DOHH2 (cell line): ENCODE data around the gene TXNRD2.

ENCODE experiments used
- H3F3A ChIP-seq: fragments of 200-600 bp; sonication (generic), shearing (Covaris generic); 2 replicates; pipeline ENCODE4 v1.6.0; 2016; ENCODE audit warnings: antibody characterized with exemption, mild to moderate bottlenecking; ENCODE audit not compliant: control insufficient read depth, insufficient read depth
- H3K27ac ChIP-seq: fragments of 200-600 bp; sonication (generic); 2 replicates; pipeline ENCODE4 v1.5.1; 2014; ENCODE audit warnings: low read depth, mild to moderate bottlenecking, low read length, moderate library complexity
- H3K27me3 ChIP-seq: fragments of 200-600 bp; sonication (generic); 2 replicates; pipeline ENCODE4 v1.6.1; 2014; ENCODE audit warnings: mild to moderate bottlenecking, low read length, mixed read lengths; ENCODE audit not compliant: control insufficient read depth
- H3K36me3 ChIP-seq: fragments of 200-600 bp; sonication (generic); 2 replicates; pipeline ENCODE4 v1.6.1; 2014; ENCODE audit warnings: mild to moderate bottlenecking, low read length, moderate library complexity, mixed read lengths; ENCODE audit not compliant: control insufficient read depth
- H3K4me1 ChIP-seq: fragments of 200-600 bp; sonication (generic); 2 replicates; pipeline ENCODE4 v1.6.1; 2014; ENCODE audit warnings: mild to moderate bottlenecking, low read length, mixed read lengths; ENCODE audit not compliant: control insufficient read depth
- H3K4me2 ChIP-seq: fragments of 200-600 bp; sonication (generic); 2 replicates; pipeline ENCODE4 v1.6.0; 2014; ENCODE audit warnings: mild to moderate bottlenecking, low read length, moderate library complexity
- H3K4me3 ChIP-seq: fragments of 200-600 bp; sonication (generic); 2 replicates; pipeline ENCODE4 v1.5.1; 2014; ENCODE audit warnings: mild to moderate bottlenecking, low read length, mixed read lengths
- H3K79me2 ChIP-seq: fragments of 200-600 bp; sonication (generic); 2 replicates; pipeline ENCODE4 v1.6.1; 2014; ENCODE audit warnings: mild to moderate bottlenecking, low read length, mixed read lengths; ENCODE audit not compliant: control insufficient read depth
- H3K9me2 ChIP-seq: fragments of 200-600 bp; sonication (generic); replicated peaks from 2 replicates; pipeline ENCODE4 v1.6.1; 2014; ENCODE audit warnings: mild to moderate bottlenecking, low read length, mixed read lengths; ENCODE audit not compliant: control insufficient read depth
- H3K9me3 ChIP-seq: fragments of 200-600 bp; sonication (generic); 2 replicates; pipeline ENCODE4 v1.6.1; 2014; ENCODE audit warnings: antibody characterized with exemption, low read length, mixed read lengths; ENCODE audit not compliant: control insufficient read depth, insufficient read depth
- H4K20me1 ChIP-seq: fragments of 200-600 bp; sonication (generic); 2 replicates; pipeline ENCODE4 v1.6.0; 2014; ENCODE audit warnings: low read depth, mild to moderate bottlenecking, antibody characterized with exemption, low read length, moderate library complexity; ENCODE audit not compliant: control insufficient read depth, insufficient read depth
- CTCF ChIP-seq: fragments of 200-600 bp; sonication (generic); IDR thresholded peaks from one replicate; pipeline ENCODE4 v1.5.1; 2014; ENCODE audit warnings: antibody characterized with exemption, mild to moderate bottlenecking, low read depth, low read length; ENCODE audit not compliant: poor library complexity, severe bottlenecking
- EZH2phosphoT487 ChIP-seq: fragments of 200-600 bp; sonication (generic); IDR thresholded peaks from 2 replicates; pipeline ENCODE4 v1.6.1; 2017; ENCODE audit warnings: borderline replicate concordance, mild to moderate bottlenecking, antibody characterized with exemption, low read length, moderate library complexity, mixed read lengths

Gene TXNRD2

GRCh38 chr22:19846620-19847344 lies 94.8 kb downstream of the TXNRD2 start:
- Histone ChIP-seq H3K4me2 (no peak overlapping the region), H3K79me2 (peaks cover 49% of the 10 kb centered on the region)

GRCh38 chr22:19845054-19845722 lies 96.4 kb downstream of the TXNRD2 start:
- Histone ChIP-seq H3K79me2 (peaks cover 33% of the 10 kb centered on the region), H3K4me3 (no peak overlapping the region), H3K27me3 (no peaks in the 10 kb centered on the region), H4K20me1 (peaks cover 4% of the 10 kb centered on the region), H3K4me1 (peaks cover 30% of the 10 kb centered on the region), H3K4me2 (no peak overlapping the region; the same call in 1 of the 2 replicates), H3K9me3 (no peaks in the 10 kb centered on the region; the same call in 1 of the 2 replicates), H3K9me2 (no peaks in the 10 kb centered on the region), H3F3A (0 out of 2 replicates have a peak, but pooled peaks cover 2% of the 10 kb centered on the region), H3K27ac (no peak overlapping the region), H3K36me3 (peaks cover 30% of the 10 kb centered on the region)
- TF ChIP-seq CTCF = no peak
- TF ChIP-seq EZH2phosphoT487 = no peak

More at GRCh38 chr22:19846620-19847344, 94.8 kb downstream of the TXNRD2 start:
- Histone ChIP-seq H3K36me3 (peaks cover 46% of the 10 kb centered on the region), H3K4me3 (no peak overlapping the region), H3K4me1 (peaks cover 25% of the 10 kb centered on the region), H3K9me3 (no peaks in the 10 kb centered on the region; the same call in 1 of the 2 replicates), H3K27ac (no peak overlapping the region), H3K27me3 (no peaks in the 10 kb centered on the region), H3K9me2 (no peaks in the 10 kb centered on the region), H4K20me1 (peaks cover 4% of the 10 kb centered on the region), H3F3A (0 out of 2 replicates have a peak, but pooled peaks cover 2% of the 10 kb centered on the region)
- TF ChIP-seq CTCF = no peak
- TF ChIP-seq EZH2phosphoT487 = no peak

- peaks cover 4% of the 10 kb centered on the region for H4K20me1 ChIP-seq
- no peak overlapping the region for H3K4me3 ChIP-seq
- no peaks in the 10 kb centered on the region for H3K27me3 ChIP-seq
- H3K27ac ChIP-seq = no peak overlapping the region
- H3K36me3 ChIP-seq = peaks cover 23% of the 10 kb centered on the region
- H3K79me2 ChIP-seq = peaks cover 26% of the 10 kb centered on the region
- H3K9me3 ChIP-seq = no peaks in the 10 kb centered on the region; the same call in 1 of the 2 replicates
- no peaks in the 10 kb centered on the region for H3K9me2 ChIP-seq
- H3K4me2 ChIP-seq = no peak overlapping the region
- 0 out of 2 replicates have a peak, but pooled peaks cover 2% of the 10 kb centered on the region for H3F3A ChIP-seq
- no peak for TF ChIP-seq EZH2phosphoT487
- no peak for TF ChIP-seq CTCF
- peaks cover 30% of the 10 kb centered on the region for H3K4me1 ChIP-seq
Measured at GRCh38 chr22:19844377-19845053, 97.1 kb downstream of the TXNRD2 start.
